Central memory CD8-positive, alpha-beta T cell (primary cell): ENCODE results near the gene CARMIL1.

ENCODE experiments used
- ATAC-seq: fragments of 150-1000 bp; cut with Tn5 transposase; replicated peaks from 2 replicates; pipeline ENCODE4 v1.10.0; 2022; ENCODE audit warnings: mild to moderate bottlenecking, moderate FRiP score, moderate number of reproducible peaks; ENCODE audit not compliant: poor library complexity, severe bottlenecking; ENCODE audit errors: extremely low read depth
- DNase-seq, 2 donors: peaks; one replicate each; pipeline ENCODE4 v3.0.0; 2021; ENCODE audit warnings: low spot score in 2 of 2
- H3K27ac Mint-ChIP-seq: one replicate; pipeline ENCODE4 v1.8.0; 2022; ENCODE audit warnings: low read depth, mild to moderate bottlenecking, moderate library complexity, mixed read lengths
- H3K27me3 Mint-ChIP-seq: one replicate; pipeline ENCODE4 v1.8.0; 2022; ENCODE audit warnings: mixed read lengths
- H3K36me3 Mint-ChIP-seq: one replicate; pipeline ENCODE4 v1.8.0; 2022; ENCODE audit warnings: mild to moderate bottlenecking, moderate library complexity, mixed read lengths; ENCODE audit not compliant: insufficient read depth
- H3K4me1 Mint-ChIP-seq: one replicate; pipeline ENCODE4 v1.8.0; 2022; ENCODE audit warnings: mixed read lengths
- H3K4me3 Mint-ChIP-seq: one replicate; pipeline ENCODE4 v1.8.0; 2022; ENCODE audit warnings: mild to moderate bottlenecking, moderate library complexity, mixed read lengths
- H3K9me3 Mint-ChIP-seq: one replicate; pipeline ENCODE4 v1.8.0; 2022; ENCODE audit warnings: mixed read lengths

The CARMIL1 gene

DNA sequence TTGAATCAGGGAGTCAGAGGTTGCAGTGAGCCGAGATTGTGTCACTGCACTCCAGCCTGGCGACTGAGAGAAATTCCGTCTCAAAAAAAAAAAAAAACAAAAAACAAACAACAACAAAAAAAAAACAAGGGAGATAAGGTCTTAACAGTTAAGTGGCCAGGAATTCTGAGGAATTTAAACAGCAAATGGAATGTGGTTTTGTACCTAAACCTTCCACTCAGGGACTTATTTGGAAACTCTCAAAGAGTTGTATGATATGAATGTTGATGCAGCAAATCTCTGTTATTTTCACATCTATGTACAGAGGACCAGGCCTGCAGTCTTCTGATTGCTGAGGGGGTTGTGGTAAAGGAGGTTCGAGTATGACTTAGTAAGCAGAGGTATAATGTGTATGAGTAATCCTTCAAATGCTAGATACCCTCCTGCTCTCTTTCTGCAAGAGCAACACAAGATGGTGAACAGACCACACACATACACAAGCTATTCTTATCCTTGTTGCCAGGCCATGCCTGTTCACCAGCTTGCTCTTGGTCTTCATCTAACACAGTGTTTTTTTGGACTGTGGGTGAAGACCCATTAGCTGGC, 197.9 kb downstream of the CARMIL1 start:
- no peak for ATAC-seq
- Mint-ChIP-seq H3K27me3 (no peaks in the 10 kb centered on the region), H3K36me3 (peaks cover 3% of the 10 kb centered on the region), H3K4me1 (no peaks in the 10 kb centered on the region), H3K9me3 (no peaks in the 10 kb centered on the region), H3K4me3 (no peak overlapping the region), H3K27ac (no peak overlapping the region)
- no peak for DNase-seq

DNA sequence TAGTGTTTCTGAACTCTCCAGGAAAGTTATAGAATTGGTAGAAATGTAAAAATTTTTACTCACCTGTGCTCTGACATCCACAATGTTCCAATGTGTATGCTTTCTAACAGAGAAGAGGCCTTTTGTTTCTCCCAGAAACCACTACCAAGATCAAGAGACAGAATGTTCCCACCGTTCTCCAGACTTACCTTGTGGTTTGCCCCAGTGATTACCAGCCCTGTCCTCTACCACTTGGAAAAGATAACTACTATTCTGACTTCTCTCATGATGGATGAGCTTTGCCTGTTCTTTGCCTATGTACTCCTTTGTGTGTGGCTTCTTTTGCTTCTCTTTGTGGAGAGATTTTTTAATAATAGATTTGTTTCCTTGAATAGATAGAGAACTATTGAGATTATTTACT, 199.8 kb downstream of the CARMIL1 start:
- no peaks in the 10 kb centered on the region for H3K9me3 Mint-ChIP-seq
- peak overlapping the region; percentile 47 for H3K27ac Mint-ChIP-seq
- H3K27me3 Mint-ChIP-seq: no peaks in the 10 kb centered on the region
- peaks cover 3% of the 10 kb centered on the region for H3K36me3 Mint-ChIP-seq
- H3K4me3 Mint-ChIP-seq: no peak overlapping the region
- DNase-seq (no peak), ATAC-seq (no peak)
- H3K4me1 Mint-ChIP-seq: no peaks in the 10 kb centered on the region

DNA sequence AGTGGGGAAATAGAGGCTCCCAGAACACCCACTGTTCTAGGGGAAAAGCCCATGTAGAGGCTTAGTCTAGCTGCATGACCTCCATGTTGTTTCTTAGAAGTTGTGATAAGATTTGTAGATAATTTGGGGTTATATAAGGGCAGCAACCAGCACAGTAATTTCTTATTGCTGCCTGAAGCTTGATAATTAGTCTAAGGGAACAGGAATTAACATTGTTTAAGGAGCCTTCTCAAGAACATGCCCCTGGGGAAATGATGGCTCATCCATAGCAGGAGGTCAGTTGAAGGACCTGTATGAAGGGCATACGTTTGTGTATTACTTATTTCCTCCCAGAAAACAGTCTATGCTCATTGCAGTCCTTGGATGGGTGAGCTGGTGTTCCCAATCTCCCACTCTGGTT, 202.1 kb downstream of the CARMIL1 start:
- H3K36me3 Mint-ChIP-seq: peaks cover 3% of the 10 kb centered on the region
- ATAC-seq (no peak), DNase-seq (no peak)
- H3K27ac Mint-ChIP-seq: no peak overlapping the region
- H3K9me3 Mint-ChIP-seq: no peaks in the 10 kb centered on the region
- no peaks in the 10 kb centered on the region for H3K27me3 Mint-ChIP-seq
- H3K4me1 Mint-ChIP-seq: no peaks in the 10 kb centered on the region
- no peak overlapping the region for H3K4me3 Mint-ChIP-seq

DNA sequence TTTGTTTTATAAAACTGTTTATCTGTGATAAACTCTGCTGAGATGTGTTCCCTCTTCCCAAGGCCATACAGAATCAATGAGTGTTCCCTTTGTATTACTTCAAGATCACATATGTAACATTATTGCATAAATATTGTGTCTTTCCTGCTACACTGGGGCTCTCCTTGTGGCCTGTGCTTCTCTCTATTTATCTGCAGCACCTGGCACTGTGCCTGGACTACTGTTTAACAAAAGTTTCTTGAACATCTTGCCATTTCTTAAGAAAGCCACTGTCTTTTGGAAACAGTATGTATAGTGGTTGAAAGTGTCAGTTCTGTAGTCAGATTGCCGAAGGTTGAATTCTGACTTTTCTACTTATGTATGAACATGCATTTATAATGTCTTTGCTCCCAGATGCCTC, 203.8 kb downstream of the CARMIL1 start:
- peaks cover 3% of the 10 kb centered on the region for H3K36me3 Mint-ChIP-seq
- no peak overlapping the region for H3K27ac Mint-ChIP-seq
- H3K9me3 Mint-ChIP-seq: no peaks in the 10 kb centered on the region
- H3K4me1 Mint-ChIP-seq: no peaks in the 10 kb centered on the region
- ATAC-seq (no peak), DNase-seq (no peak)
- H3K27me3 Mint-ChIP-seq: no peaks in the 10 kb centered on the region
- no peak overlapping the region for H3K4me3 Mint-ChIP-seq

DNA sequence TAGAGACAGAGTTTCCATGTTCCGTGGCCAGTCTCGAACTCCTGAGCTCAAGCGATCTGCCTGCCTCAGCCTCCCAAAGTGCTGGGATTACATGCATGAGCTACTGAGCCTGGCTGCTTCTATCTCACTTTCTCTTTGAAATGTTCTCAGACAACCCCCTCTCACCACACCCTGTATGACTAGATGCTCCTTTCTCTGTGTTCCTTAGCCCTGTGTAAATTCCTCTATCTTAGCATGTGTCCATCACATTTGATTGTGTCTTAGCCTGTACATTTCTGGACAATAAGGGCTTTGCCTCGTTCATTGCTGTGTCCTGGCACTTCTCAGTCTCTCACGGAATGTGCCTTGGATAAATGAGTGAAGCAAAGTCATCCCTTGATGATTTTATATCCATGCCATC, 204.8 kb downstream of the CARMIL1 start:
- H3K27ac Mint-ChIP-seq: no peak overlapping the region
- H3K4me1 Mint-ChIP-seq: no peaks in the 10 kb centered on the region
- ATAC-seq: no peak
- H3K9me3 Mint-ChIP-seq: no peaks in the 10 kb centered on the region
- H3K4me3 Mint-ChIP-seq: no peak overlapping the region
- no peaks in the 10 kb centered on the region for H3K27me3 Mint-ChIP-seq
- H3K36me3 Mint-ChIP-seq: peaks cover 3% of the 10 kb centered on the region
- no peak for DNase-seq

DNA sequence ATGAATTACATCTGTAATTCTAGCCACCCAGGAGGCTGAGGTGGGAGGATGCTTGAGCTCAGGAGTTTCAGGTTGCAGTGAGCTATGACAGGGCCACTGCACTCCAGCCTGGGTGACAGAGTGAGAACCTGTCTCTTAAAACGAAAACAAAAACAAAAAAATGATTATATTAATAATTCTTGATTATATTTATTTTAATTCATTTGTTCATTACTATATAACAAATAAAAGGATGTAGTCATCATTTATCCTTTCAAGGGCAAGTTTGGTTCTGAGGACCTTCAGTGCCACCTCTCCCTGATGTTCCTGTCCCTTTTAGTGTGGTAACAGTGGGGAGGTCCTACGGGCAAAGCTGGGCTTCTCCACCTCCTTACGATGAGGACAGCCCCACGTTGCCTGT, 205.7 kb downstream of the CARMIL1 start:
- H3K36me3 Mint-ChIP-seq: peaks cover 3% of the 10 kb centered on the region
- no peaks in the 10 kb centered on the region for H3K9me3 Mint-ChIP-seq
- H3K27me3 Mint-ChIP-seq: no peaks in the 10 kb centered on the region
- ATAC-seq: no peak
- H3K27ac Mint-ChIP-seq: no peak overlapping the region
- H3K4me3 Mint-ChIP-seq: no peak overlapping the region
- H3K4me1 Mint-ChIP-seq: peaks cover 4% of the 10 kb centered on the region
- no peak for DNase-seq

DNA sequence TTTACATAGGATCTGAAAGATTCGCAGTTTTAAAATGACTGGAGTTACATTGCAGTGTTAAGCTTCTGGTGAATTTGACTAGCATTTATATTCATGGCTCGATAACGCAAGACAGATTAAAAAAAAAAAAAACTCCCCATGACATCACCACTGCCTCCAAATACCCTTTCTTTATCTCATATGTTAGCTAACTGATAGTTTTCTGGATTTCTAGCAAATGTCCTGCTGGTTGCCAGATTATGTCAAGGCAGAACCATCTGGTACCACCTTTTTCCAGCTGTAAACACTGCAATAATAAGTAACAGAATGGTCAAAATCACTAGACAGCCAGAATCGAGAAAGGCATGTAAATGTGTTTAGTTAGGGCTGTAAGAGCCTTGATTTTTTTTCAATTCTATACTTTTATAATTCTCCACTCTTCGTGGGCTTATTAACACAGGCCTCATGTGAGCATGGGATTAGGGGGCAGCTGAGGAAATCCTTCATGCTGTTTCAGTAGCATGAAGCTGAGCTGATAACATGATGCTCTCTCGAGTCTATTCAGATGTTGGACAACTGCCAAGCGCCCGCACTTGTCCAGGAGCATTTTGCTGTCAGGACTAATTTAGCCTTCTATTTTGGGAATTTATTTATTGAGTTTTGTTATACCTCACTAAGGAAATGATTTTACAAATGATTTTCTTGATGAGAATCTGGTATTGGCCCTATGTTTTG, 206.8 kb downstream of the CARMIL1 start:
- DNase-seq (no peak), ATAC-seq (no peak)
- Mint-ChIP-seq H3K36me3 (peaks cover 5% of the 10 kb centered on the region), H3K27ac (no peak overlapping the region), H3K4me1 (peaks cover 8% of the 10 kb centered on the region), H3K4me3 (no peak overlapping the region), H3K27me3 (no peaks in the 10 kb centered on the region), H3K9me3 (no peaks in the 10 kb centered on the region)

DNA sequence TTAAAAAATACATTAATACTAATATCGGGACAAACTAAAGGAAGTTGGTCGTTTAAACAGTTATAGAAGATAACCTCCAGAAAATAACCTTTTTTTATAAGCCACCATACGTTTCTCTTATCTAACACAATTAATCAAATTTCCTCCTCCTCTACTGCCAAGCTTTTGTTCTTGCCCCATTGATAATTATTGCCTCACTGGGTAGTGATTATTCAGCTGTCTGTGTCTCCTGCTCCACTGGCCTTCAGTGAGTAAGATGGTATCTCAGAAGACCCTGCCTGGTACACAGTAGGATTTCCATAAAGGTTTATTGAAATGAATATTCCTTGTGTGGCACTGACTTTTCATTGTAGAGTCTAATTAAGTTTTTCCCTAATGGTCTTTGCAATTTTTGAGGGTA, 207.4 kb downstream of the CARMIL1 start:
- H3K27ac Mint-ChIP-seq: no peak overlapping the region
- peaks cover 5% of the 10 kb centered on the region for H3K36me3 Mint-ChIP-seq
- ATAC-seq (no peak), DNase-seq (no peak)
- no peaks in the 10 kb centered on the region for H3K9me3 Mint-ChIP-seq
- H3K4me1 Mint-ChIP-seq: peaks cover 8% of the 10 kb centered on the region
- H3K4me3 Mint-ChIP-seq: no peak overlapping the region
- no peaks in the 10 kb centered on the region for H3K27me3 Mint-ChIP-seq

DNA sequence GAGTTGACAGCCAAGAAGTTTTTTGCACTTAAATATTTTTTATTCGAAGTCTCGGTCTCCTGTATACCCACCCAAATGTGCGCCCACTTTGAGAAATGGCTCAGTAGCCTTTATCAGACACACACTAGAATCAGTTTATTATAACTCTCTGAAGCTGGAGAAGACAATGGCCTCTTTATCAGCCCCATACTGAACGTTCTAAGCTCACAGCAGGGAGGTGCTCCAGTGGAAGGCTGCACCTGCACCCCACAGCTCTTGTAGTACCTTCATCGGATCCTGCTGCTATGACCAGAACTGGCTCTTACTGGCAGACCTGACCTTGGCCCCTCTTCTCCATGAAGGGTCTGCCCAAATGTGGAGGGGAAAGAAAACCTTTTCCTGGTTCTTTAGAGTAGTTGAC, 207.8 kb downstream of the CARMIL1 start:
- DNase-seq (no peak), ATAC-seq (no peak)
- no peak overlapping the region for H3K4me3 Mint-ChIP-seq
- H3K27ac Mint-ChIP-seq: no peak overlapping the region
- peaks cover 8% of the 10 kb centered on the region for H3K4me1 Mint-ChIP-seq
- H3K36me3 Mint-ChIP-seq: peaks cover 3% of the 10 kb centered on the region
- no peaks in the 10 kb centered on the region for H3K27me3 Mint-ChIP-seq
- H3K9me3 Mint-ChIP-seq: no peaks in the 10 kb centered on the region

DNA sequence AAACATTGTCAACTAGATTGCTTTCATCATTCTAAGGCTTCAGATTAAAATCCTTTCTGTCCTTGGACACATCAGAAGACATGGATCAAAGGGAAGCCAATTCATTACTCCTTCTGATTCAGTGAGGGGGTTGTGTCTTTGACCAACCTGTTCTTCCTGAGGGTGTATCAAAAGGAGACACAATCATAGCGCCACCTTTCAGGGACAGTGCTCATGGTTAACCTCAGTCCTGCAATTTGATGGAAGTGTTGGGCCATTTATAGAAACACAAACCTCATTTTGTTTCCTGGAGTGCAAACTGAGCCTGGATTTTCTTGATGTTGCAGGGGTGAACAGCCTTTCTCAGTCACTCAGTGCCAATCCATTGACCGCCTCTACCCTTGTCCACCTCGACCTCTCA, 209.0 kb downstream of the CARMIL1 start:
- ATAC-seq: no peak
- Mint-ChIP-seq H3K9me3 (no peaks in the 10 kb centered on the region), H3K36me3 (peaks cover 3% of the 10 kb centered on the region)

DNA sequence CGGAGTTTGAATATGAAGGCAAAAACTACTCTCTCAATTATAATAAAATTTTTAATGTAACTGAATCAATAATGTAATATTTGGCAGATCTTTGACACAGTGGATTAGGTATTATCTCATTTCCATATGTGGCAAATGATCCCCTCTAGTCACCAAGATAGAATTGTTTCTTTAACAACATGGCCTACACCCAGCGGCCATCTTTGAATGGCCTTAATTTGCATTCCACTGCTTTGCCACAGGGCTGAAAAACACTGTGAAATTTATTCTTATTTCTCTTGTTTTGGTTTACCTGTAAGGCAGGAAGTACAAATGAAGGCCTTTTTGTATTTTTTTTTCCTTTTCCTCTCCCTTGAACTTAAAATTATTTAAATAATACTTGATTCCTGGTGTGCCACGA, 210.2 kb downstream of the CARMIL1 start:
- H3K27ac Mint-ChIP-seq: no peak overlapping the region
- ATAC-seq (no peak), DNase-seq (no peak)
- H3K4me1 Mint-ChIP-seq: peaks cover 8% of the 10 kb centered on the region
- H3K36me3 Mint-ChIP-seq: peaks cover 3% of the 10 kb centered on the region
- H3K27me3 Mint-ChIP-seq: no peaks in the 10 kb centered on the region
- H3K4me3 Mint-ChIP-seq: no peak overlapping the region
- H3K9me3 Mint-ChIP-seq: no peaks in the 10 kb centered on the region

More for the DNA sequence above, 209.0 kb downstream of the CARMIL1 start:
- H3K4me3 Mint-ChIP-seq: no peak overlapping the region
- no peaks in the 10 kb centered on the region for H3K27me3 Mint-ChIP-seq
- DNase-seq: no peak
- peaks cover 8% of the 10 kb centered on the region for H3K4me1 Mint-ChIP-seq
- no peak overlapping the region for H3K27ac Mint-ChIP-seq

DNA sequence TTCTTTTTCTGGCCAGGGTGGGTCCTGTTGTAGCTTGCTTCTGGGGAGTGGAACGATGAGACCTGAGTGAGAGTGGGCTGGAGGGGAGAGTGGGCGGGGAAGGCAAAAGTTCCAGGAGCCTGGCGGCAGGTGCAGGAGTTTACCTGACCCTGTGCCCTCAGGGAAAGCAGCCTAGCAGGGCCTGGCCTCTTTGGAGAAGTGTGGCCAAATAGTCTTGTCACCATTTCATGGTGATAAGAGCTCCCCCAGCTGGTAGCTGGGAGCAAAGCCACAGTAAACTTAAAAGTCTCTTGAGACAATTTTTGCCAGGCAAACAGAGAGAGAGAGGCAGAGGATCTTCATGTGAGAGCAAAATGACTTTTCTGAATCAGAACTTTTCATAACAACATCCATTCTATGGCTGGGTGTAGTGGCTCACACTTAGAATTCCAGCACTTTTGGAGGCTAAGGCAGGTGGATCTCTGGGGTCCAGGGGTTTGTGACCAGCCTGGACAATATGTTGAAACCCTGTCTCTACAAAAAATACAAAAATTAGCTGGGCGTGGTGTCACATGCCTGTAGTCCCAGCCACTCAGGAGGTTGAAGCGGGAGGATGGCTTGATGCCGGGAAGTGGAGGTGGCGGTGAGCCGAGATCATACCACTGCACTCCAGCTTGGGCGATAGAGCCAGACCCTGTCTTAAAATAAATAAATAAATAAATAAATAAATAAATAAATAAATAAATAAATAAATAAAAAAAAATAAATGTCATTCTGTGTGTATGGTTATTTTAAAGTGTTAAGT, 211.0 kb downstream of the CARMIL1 start:
- Mint-ChIP-seq H3K9me3 (no peaks in the 10 kb centered on the region), H3K27me3 (no peaks in the 10 kb centered on the region), H3K4me3 (no peak overlapping the region), H3K4me1 (peaks cover 8% of the 10 kb centered on the region), H3K36me3 (peaks cover 3% of the 10 kb centered on the region), H3K27ac (no peak overlapping the region)
- DNase-seq (peak; percentile 31 to 43), ATAC-seq (peak; percentile 46)

DNA sequence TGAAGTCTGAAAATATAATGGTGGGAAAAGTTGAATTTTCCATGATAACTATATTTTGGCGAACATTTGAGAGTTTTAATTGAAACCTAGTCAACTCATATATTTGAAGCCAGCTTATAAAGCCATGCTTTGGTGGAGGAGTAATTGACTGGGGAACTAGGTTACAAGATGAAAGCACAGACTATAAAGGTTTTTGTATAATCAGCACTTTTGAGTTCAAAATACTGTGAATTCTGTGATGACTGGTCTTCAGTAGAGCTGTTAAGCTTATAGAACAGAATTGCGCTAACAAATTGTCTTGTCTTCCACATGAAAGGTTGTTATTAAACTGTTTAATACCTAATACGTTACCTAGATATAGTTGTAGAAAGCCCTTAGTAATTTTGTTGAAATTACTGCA, 213.8 kb downstream of the CARMIL1 start:
- Mint-ChIP-seq H3K4me3 (no peak overlapping the region), H3K9me3 (no peaks in the 10 kb centered on the region), H3K4me1 (peaks cover 8% of the 10 kb centered on the region), H3K27ac (no peak overlapping the region), H3K36me3 (peaks cover 3% of the 10 kb centered on the region), H3K27me3 (no peaks in the 10 kb centered on the region)
- ATAC-seq (no peak), DNase-seq (no peak)
